Measurements from ENCODE around the gene FAM184B. TPM values are rescaled to one million over a fixed set of nuclear protein-coding genes. Genes with fewer than 3 reads are reported as not detected.
A peak's percentile ranks its signal among the peaks of the same experiment; 100 is the strongest.

The FAM184B gene
- total RNA-seq, 1 experiment from 2014 or later: 0.09 TPM

GRCh38 chr4:17814140-17814539 is 32.7 kb upstream of the FAM184B start:
- DNase-seq: no peak
- H3K4me1 Mint-ChIP-seq (ENCODE audit: low read depth, unreplicated experiment): peaks cover 9% of the 10 kb centered on the region
- no peak for TF ChIP-seq CTCF (IDR thresholded peaks at IDR 0.05; ENCODE audit: unreplicated experiment)
- BruUV-seq (replicated peaks): no TSS peak
- H3K4me3 Mint-ChIP-seq (ENCODE audit: low read depth, unreplicated experiment): no peak overlapping the region
- H3K36me3 Mint-ChIP-seq (ENCODE audit: insufficient read depth, unreplicated experiment): peaks cover 27% of the 10 kb centered on the region
- CTCF ChIA-PET: no interaction called here
- H3K27me3 Mint-ChIP-seq (ENCODE audit: unreplicated experiment): no peaks in the 10 kb centered on the region
- H3K27ac Mint-ChIP-seq (ENCODE audit: unreplicated experiment): no peak overlapping the region
- no peaks in the 10 kb centered on the region for H3K9me3 Mint-ChIP-seq (ENCODE audit: low read depth, unreplicated experiment)
- intact Hi-C loops (cut with micrococcal nuclease; ENCODE audit: unreplicated experiment): loop anchor here (10.0 kb wide), 1 partner anchor 211 kb away; the partner anchor contains the start of gene LCORL

- H3K4me1 Mint-ChIP-seq (ENCODE audit: low read depth, unreplicated experiment): peaks cover 9% of the 10 kb centered on the region
- H3K9me3 Mint-ChIP-seq (ENCODE audit: low read depth, unreplicated experiment): no peaks in the 10 kb centered on the region
- TF ChIP-seq CTCF (IDR thresholded peaks at IDR 0.05; ENCODE audit: unreplicated experiment): no peak
- CTCF ChIA-PET: no interaction called here
- no peak for DNase-seq
- no peak overlapping the region for H3K27ac Mint-ChIP-seq (ENCODE audit: unreplicated experiment)
- H3K27me3 Mint-ChIP-seq (ENCODE audit: unreplicated experiment): no peaks in the 10 kb centered on the region
- BruUV-seq (replicated peaks): no TSS peak
- intact Hi-C loops (cut with micrococcal nuclease; ENCODE audit: unreplicated experiment): loop anchor here (10.0 kb wide), 1 partner anchor 212 kb away; the partner anchor contains the start of gene LCORL
- H3K36me3 Mint-ChIP-seq (ENCODE audit: insufficient read depth, unreplicated experiment): peaks cover 27% of the 10 kb centered on the region
- peak overlapping the region; percentile 91 for H3K4me3 Mint-ChIP-seq (ENCODE audit: low read depth, unreplicated experiment)
Measured at GRCh38 chr4:17812801-17813200, 31.4 kb upstream of the FAM184B start.

GRCh38 chr4:17812125-17812524 is 30.7 kb upstream of the FAM184B start:
- CTCF ChIA-PET: no interaction called here
- BruUV-seq (replicated peaks): no TSS peak
- H3K27ac Mint-ChIP-seq (ENCODE audit: unreplicated experiment): peak overlapping the region; percentile 32
- no peak for TF ChIP-seq CTCF (IDR thresholded peaks at IDR 0.05; ENCODE audit: unreplicated experiment)
- no peaks in the 10 kb centered on the region for H3K9me3 Mint-ChIP-seq (ENCODE audit: low read depth, unreplicated experiment)
- DNase-seq: no peak
- H3K27me3 Mint-ChIP-seq (ENCODE audit: unreplicated experiment): no peaks in the 10 kb centered on the region
- peaks cover 27% of the 10 kb centered on the region for H3K36me3 Mint-ChIP-seq (ENCODE audit: insufficient read depth, unreplicated experiment)
- intact Hi-C loops (cut with micrococcal nuclease; ENCODE audit: unreplicated experiment): loop anchor here (10.0 kb wide), 1 partner anchor 213 kb away; the partner anchor contains the start of gene LCORL
- peak overlapping the region; percentile 91 for H3K4me3 Mint-ChIP-seq (ENCODE audit: low read depth, unreplicated experiment)
- H3K4me1 Mint-ChIP-seq (ENCODE audit: low read depth, unreplicated experiment): peaks cover 9% of the 10 kb centered on the region

GRCh38 chr4:17811078-17811603 is 29.7 kb upstream of the FAM184B start:
- Mint-ChIP-seq H3K9me3 (ENCODE audit: low read depth, unreplicated experiment) (no peaks in the 10 kb centered on the region), H3K27me3 (ENCODE audit: unreplicated experiment) (no peaks in the 10 kb centered on the region), H3K36me3 (ENCODE audit: insufficient read depth, unreplicated experiment) (peaks cover 27% of the 10 kb centered on the region), H3K27ac (ENCODE audit: unreplicated experiment) (peak overlapping the region; percentile 89), H3K4me3 (ENCODE audit: low read depth, unreplicated experiment) (peak overlapping the region; percentile 91), H3K4me1 (ENCODE audit: low read depth, unreplicated experiment) (peaks cover 9% of the 10 kb centered on the region)
- DNase-seq: no peak
- no peak for TF ChIP-seq CTCF (IDR thresholded peaks at IDR 0.05; ENCODE audit: unreplicated experiment)
- no TSS peak for BruUV-seq (replicated peaks)
- CTCF ChIA-PET: no interaction called here
- intact Hi-C loops (cut with micrococcal nuclease; ENCODE audit: unreplicated experiment): loop anchor here (10.0 kb wide), 1 partner anchor 214 kb away; the partner anchor contains the start of gene LCORL
